Stimulated activated CD4-positive, alpha-beta T cell treated with anti-CD3 and anti-CD28 coated beads, Interleukin-1b, Interleukin-23, amount 100 ng/mL, for 48 hours (primary cell): ENCODE data around the gene ACVR2B.

Source experiments
- DNase-seq: peaks from one replicate; pipeline ENCODE4 v3.0.0-alpha.2; 2020

The ACVR2B gene

DNA sequence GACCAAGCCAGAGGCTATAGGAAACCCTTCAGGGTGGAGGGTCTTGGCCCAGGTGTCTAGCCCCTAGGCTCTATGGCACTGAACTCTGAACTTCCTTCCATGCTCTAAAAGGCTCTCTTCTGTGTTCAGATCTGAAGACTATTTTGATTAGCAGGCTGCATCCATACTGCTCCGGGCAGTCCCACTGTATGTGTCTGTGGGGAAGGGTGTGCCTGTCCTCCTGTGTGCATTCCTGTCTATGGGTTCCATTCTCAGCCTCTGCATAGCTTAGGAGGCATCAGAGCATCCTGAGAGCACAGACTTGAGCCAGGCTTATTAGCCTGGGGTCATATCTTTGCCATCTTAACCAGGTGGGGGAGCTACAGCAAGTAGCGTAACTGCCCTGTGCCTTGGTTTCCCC, 80.5 kb downstream of the ACVR2B start:
- no peak for DNase-seq

DNA sequence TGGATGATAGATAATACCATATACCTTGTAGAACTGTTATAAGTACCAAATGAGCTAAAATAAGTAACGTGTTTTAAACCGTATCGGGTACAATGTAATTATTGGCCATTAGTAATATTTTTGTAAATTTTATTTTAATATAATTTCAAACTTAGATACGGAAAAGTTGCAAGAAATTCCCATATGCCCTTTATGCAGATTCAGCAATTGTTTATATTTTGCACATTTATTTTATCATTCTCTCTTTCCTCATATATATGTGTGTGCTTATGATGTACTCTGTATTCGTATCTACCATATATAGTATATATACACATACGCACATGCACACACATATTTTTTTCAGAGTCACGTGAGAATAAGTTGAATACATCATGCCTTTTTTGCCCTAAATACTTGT, 80.9 kb downstream of the ACVR2B start:
- no peak for DNase-seq

DNA sequence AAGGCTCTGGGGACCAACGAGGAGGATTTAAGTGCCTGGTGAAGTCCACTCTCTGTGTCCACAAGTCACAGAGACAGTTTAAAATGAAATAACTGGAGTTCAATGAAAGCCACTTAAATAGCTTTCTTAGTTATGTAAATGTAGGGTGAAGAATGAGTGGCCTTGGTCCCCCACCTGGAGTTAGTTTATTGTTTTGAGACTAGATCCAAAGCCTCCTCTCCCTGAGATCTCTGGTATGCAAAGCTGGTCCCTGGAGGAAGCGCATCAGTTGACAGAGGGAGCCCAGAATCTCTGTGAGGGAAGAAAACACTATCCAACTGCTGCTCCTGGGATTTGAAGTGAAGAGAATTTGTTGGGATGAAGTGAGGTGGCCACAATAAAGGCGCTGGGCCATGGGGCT, 83.0 kb downstream of the ACVR2B start:
- no peak for DNase-seq

DNA sequence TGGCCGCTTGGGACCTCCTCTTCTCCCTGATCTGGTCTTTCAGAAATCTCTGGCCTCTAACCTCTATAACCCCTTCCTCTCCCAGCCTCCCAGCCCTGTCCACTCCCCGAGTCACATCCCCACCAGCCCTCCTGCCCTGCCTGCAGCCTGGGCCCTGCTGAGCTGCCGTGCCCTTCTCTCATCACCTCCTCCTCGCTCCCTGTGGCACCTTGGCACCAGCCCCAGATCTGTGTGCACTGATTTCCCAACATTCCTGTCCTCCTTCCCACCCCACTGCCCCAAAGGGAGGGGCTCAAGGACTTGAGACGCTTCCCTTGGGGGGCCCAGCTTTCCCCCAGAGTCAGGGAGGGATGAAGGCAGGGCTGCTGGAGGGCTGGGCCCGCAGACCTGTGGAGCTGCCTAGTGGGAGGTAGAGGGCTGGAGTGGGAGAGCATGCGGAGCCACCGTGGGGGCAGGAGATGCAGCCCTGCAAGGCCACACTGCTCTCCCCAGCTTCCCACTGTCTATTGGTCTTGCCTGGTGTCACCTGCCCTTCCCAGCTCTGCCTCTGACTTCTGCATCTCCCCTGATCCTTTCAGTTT, 85.2 kb downstream of the ACVR2B start:
- no peak for DNase-seq

DNA sequence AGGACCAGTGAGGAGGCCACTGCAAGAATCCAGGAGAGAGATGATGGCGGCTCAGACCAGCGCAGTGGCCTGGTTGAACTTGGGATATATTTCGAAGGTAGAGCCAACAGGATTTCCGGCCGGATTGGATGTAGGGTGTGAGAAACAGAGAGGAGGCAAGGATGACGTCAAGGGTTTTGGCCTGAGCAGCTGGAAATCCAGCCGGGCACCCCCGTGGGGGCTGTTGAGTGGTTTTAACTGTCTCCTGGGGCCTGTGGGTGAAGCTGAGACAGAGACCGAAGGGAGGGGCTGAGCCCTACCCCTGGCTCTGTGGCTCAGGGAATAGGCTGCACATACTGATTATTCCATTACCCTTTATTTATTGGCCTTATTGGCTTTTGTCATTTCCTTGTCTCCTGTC, 88.1 kb downstream of the ACVR2B start:
- DNase-seq, result no peak
